Progenitor cell of endocrine pancreas (in vitro differentiated cells): Measurements from ENCODE around the gene MAP7D3. TPM values are rescaled to one million over a fixed set of nuclear protein-coding genes. Genes with fewer than 3 reads are reported as not detected.

ENCODE experiments used
- DNase-seq: peaks from one replicate; pipeline ENCODE4 v3.0.0; 2021; ENCODE audit warnings: low spot score; ENCODE audit not compliant: unreplicated experiment
- H3K27ac Mint-ChIP-seq: 2 replicates; pipeline ENCODE4 v1.8.0; 2021; ENCODE audit warnings: mild to moderate bottlenecking, moderate library complexity, mixed read lengths
- H3K27me3 Mint-ChIP-seq: 2 replicates; pipeline ENCODE4 v1.8.0; 2021; ENCODE audit warnings: mixed read lengths
- H3K36me3 Mint-ChIP-seq: 2 replicates; pipeline ENCODE4 v1.8.0; 2022; ENCODE audit warnings: mixed read lengths; ENCODE audit not compliant: insufficient read depth
- H3K4me1 Mint-ChIP-seq: 2 replicates; pipeline ENCODE4 v1.8.0; 2021; ENCODE audit warnings: low read depth, mixed read lengths
- H3K4me3 Mint-ChIP-seq: 2 replicates; pipeline ENCODE4 v1.8.0; 2021; ENCODE audit warnings: low read depth, mild to moderate bottlenecking, moderate library complexity, mixed read lengths
- H3K9me3 Mint-ChIP-seq: 2 replicates; pipeline ENCODE4 v1.8.0; 2021; ENCODE audit warnings: low read depth, mixed read lengths
- total RNA-seq: library from RNA; stranded (reverse); gene quantifications from 2 replicates; pipeline ENCODE4 v1.2.1, GENCODE V29; 2021
- TF ChIP-seq, protein P1 (sequence below): fragments of 200-600 bp; sonication (generic); IDR thresholded peaks from one replicate; pipeline ENCODE4 v1.5.0; 2021; ENCODE audit warnings: antibody characterized with exemption, mild to moderate bottlenecking; ENCODE audit not compliant: unreplicated experiment

The MAP7D3 gene
- total RNA-seq, 1 donor from 2014 or later = 5.8 TPM

- no peak overlapping the region for H3K27ac Mint-ChIP-seq
These were observed 9.6 kb upstream of the MAP7D3 start for GRCh38 chrX:136260776-136261175.

DNA sequence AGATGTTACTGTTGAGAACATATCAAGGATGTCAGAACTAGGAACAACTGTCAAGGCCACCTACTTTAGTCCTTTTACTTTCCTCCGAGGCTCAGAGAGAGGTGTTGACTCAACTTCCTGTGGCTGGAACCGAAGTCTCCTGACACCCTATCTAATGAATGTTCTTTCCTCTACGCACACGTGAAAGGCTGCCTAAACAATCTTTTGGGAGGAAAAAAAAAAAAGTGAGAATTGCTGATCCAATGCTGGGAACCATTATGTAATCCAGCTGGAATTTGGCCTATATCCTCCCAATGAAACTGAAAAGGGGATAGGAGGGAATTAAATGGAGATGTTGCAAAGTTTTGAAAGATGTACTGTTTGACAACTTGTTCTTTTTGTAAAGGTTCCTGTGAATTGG, 8.3 kb upstream of the MAP7D3 start:
- no peak overlapping the region for H3K27ac Mint-ChIP-seq
- DNase-seq = no peak
- H3K4me3 Mint-ChIP-seq = no peak overlapping the region
- H3K27me3 Mint-ChIP-seq = peaks cover 4% of the 10 kb centered on the region
- H3K4me1 Mint-ChIP-seq = no peaks in the 10 kb centered on the region
- TF ChIP-seq, protein P1, sequence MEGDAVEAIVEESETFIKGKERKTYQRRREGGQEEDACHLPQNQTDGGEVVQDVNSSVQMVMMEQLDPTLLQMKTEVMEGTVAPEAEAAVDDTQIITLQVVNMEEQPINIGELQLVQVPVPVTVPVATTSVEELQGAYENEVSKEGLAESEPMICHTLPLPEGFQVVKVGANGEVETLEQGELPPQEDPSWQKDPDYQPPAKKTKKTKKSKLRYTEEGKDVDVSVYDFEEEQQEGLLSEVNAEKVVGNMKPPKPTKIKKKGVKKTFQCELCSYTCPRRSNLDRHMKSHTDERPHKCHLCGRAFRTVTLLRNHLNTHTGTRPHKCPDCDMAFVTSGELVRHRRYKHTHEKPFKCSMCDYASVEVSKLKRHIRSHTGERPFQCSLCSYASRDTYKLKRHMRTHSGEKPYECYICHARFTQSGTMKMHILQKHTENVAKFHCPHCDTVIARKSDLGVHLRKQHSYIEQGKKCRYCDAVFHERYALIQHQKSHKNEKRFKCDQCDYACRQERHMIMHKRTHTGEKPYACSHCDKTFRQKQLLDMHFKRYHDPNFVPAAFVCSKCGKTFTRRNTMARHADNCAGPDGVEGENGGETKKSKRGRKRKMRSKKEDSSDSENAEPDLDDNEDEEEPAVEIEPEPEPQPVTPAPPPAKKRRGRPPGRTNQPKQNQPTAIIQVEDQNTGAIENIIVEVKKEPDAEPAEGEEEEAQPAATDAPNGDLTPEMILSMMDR = no peak
- peaks cover 8% of the 10 kb centered on the region for H3K9me3 Mint-ChIP-seq
- no peaks in the 10 kb centered on the region for H3K36me3 Mint-ChIP-seq

More at GRCh38 chrX:136260776-136261175, 9.6 kb upstream of the MAP7D3 start:
- TF ChIP-seq, protein P1 = no peak
- H3K36me3 Mint-ChIP-seq = no peaks in the 10 kb centered on the region
- no peak overlapping the region for H3K4me3 Mint-ChIP-seq
- H3K9me3 Mint-ChIP-seq = peaks cover 12% of the 10 kb centered on the region
- H3K27me3 Mint-ChIP-seq = peaks cover 4% of the 10 kb centered on the region
- no peak for DNase-seq
- H3K4me1 Mint-ChIP-seq = no peaks in the 10 kb centered on the region

- no peak overlapping the region for H3K4me3 Mint-ChIP-seq
- peaks cover 4% of the 10 kb centered on the region for H3K27me3 Mint-ChIP-seq
- no peak for DNase-seq
- TF ChIP-seq, protein P1 = no peak
- no peaks in the 10 kb centered on the region for H3K36me3 Mint-ChIP-seq
- H3K27ac Mint-ChIP-seq = no peak overlapping the region
- H3K9me3 Mint-ChIP-seq = peaks cover 8% of the 10 kb centered on the region
- no peaks in the 10 kb centered on the region for H3K4me1 Mint-ChIP-seq
These were observed 7.8 kb upstream of the MAP7D3 start for GRCh38 chrX:136258951-136259350.

GRCh38 chrX:136256026-136256425, 4.8 kb upstream of the MAP7D3 start:
- Mint-ChIP-seq H3K27ac (no peak overlapping the region), H3K27me3 (peaks cover 4% of the 10 kb centered on the region), H3K4me3 (no peak overlapping the region), H3K36me3 (no peaks in the 10 kb centered on the region), H3K4me1 (no peaks in the 10 kb centered on the region), H3K9me3 (peaks cover 8% of the 10 kb centered on the region)
- TF ChIP-seq, protein P1 = no peak
- no peak for DNase-seq

- TF ChIP-seq, protein P1 = no peak
- Mint-ChIP-seq H3K27me3 (peaks cover 4% of the 10 kb centered on the region), H3K4me1 (no peaks in the 10 kb centered on the region), H3K27ac (no peak overlapping the region), H3K4me3 (no peak overlapping the region), H3K36me3 (no peaks in the 10 kb centered on the region), H3K9me3 (peaks cover 8% of the 10 kb centered on the region)
- no peak for DNase-seq
These were observed 4.3 kb upstream of the MAP7D3 start for GRCh38 chrX:136255541-136255940.
